PFSK-1 (cell line): ENCODE measurements around the gene MTERF4.

Experiments
- POLR2AphosphoS5 ChIP-seq: IDR thresholded peaks from 2 replicates; pipeline ENCODE4 v1.6.1; 2012; ENCODE audit warnings: low read depth, mild to moderate bottlenecking, control low read depth, low read length, moderate library complexity
- SIN3A ChIP-seq: IDR thresholded peaks from 2 replicates; pipeline ENCODE4 v1.6.1; 2012; ENCODE audit warnings: mild to moderate bottlenecking, low read length, moderate library complexity, borderline replicate concordance; ENCODE audit not compliant: insufficient read depth

DNA sequence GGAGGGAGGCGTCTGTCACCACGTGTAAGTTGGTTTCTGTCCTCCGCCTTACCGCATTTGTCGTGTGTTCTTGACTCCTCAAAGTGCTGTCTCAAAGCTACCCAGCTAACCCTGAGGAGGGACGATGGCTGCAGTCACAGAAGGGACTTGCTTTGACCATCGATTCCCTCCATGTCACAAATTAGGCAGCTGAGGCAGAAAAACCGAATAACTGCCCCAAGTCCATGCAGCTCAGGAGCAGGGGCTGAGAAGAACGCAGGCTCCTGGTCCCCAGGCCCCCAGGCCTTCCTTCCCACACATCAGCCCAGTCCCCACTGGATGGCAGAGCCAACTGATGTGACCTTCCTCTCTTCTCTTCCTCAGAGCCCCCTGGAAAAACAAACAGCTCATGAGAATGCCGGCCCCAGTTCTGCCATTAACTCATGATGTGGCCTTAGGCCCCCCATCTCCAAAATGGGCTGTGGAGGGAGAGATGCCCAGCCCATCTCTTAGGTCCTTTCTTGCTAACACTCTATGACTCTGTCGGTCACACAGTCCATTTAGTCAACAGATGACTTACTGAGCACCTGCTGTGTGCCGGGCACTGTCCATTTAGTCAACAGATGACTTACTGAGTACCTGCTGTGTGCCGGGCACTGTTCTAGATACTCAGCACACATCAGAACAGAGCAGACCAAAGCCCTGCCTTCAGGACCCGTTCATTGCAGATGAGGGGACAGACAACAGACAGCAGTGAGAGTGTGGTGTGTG, 19.6 kb downstream of the MTERF4 start:
- no peak for TF ChIP-seq POLR2AphosphoS5
- no peak for TF ChIP-seq SIN3A
